Calu3 (cell line): Measurements from ENCODE around the gene SSX2IP. TPM values are rescaled to one million over a fixed set of nuclear protein-coding genes. Genes with fewer than 3 reads are reported as not detected.

ENCODE experiments used
- BruUV-seq: library from RNA; stranded (reverse); fragments of 400-500 nt; replicated peaks from 2 replicates; lab custom pipeline; 2021; lab: Mats Ljungman, UMichigan
- CTCF ChIA-PET: fragments of 300-600 bp; sonication (Branson Sonifier 250); formaldehyde crosslinking; loops from one replicate; lab custom pipeline; 2022; ENCODE audit warnings: antibody characterized with exemption; lab: Charles Lee
- DNase-seq: peaks from one replicate; pipeline ENCODE4 v3.0.0; 2022
- H3K27ac Mint-ChIP-seq: one replicate; pipeline ENCODE4 v1.8.0; 2022; ENCODE audit warnings: mixed read lengths; ENCODE audit not compliant: unreplicated experiment
- H3K27me3 Mint-ChIP-seq: one replicate; pipeline ENCODE4 v1.8.0; 2022; ENCODE audit warnings: mixed read lengths; ENCODE audit not compliant: unreplicated experiment
- H3K36me3 Mint-ChIP-seq: one replicate; pipeline ENCODE4 v1.8.0; 2022; ENCODE audit warnings: mild to moderate bottlenecking, moderate library complexity, mixed read lengths; ENCODE audit not compliant: insufficient read depth, unreplicated experiment
- H3K4me1 Mint-ChIP-seq: one replicate; pipeline ENCODE4 v1.8.0; 2022; ENCODE audit warnings: mild to moderate bottlenecking, low read depth, mixed read lengths; ENCODE audit not compliant: unreplicated experiment
- H3K4me3 Mint-ChIP-seq: one replicate; pipeline ENCODE4 v1.8.0; 2022; ENCODE audit warnings: mild to moderate bottlenecking, low read depth, moderate library complexity, mixed read lengths; ENCODE audit not compliant: unreplicated experiment
- H3K9me3 Mint-ChIP-seq: one replicate; pipeline ENCODE4 v1.8.0; 2022; ENCODE audit warnings: low read depth, mixed read lengths; ENCODE audit not compliant: unreplicated experiment
- intact Hi-C: fragments of 100-400 bp; cut with micrococcal nuclease; formaldehyde crosslinking; loops from one replicate; pipeline ENCODE4 v1.10.0; 2022; ENCODE audit not compliant: unreplicated experiment
- total RNA-seq: library from RNA; stranded (reverse); gene quantifications from 2 replicates; pipeline ENCODE4 v1.2.3, GENCODE V29; 2022
- TF ChIP-seq, protein P1 (sequence below): fragments of 200-600 bp; IDR thresholded peaks from one replicate; pipeline ENCODE4 v1.8.0; 2022; ENCODE audit warnings: antibody characterized with exemption; ENCODE audit not compliant: unreplicated experiment

The SSX2IP gene
- total RNA-seq, 1 experiment from 2014 or later: 28.0 TPM

DNA sequence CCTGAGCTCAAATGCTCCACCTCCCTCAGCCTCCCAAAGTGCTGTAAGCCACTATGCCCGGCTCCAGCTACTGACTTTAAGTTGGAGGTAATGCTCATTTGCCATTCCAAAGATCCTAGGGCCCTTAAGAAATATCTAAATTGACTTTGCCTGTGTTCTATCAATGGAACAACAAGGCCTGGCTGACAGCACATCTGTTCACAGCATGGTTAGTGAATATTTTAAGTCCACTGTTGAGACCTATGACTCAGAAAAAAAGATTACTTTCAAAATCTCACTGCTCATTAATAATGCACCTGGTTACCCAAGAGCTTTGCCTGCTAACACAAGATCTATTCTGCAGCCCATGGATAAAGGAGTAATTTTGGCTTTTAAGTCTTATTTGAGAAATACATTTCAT is 3.5 kb upstream of the SSX2IP start:
- no peak for DNase-seq
- Mint-ChIP-seq H3K27ac (no peak overlapping the region), H3K4me1 (peaks cover 32% of the 10 kb centered on the region), H3K9me3 (no peaks in the 10 kb centered on the region), H3K36me3 (peaks cover 25% of the 10 kb centered on the region), H3K27me3 (no peaks in the 10 kb centered on the region), H3K4me3 (no peak overlapping the region)
- CTCF ChIA-PET: no interaction called here
- BruUV-seq: no TSS peak
- intact Hi-C loops: no loop called here
- TF ChIP-seq, protein P1, sequence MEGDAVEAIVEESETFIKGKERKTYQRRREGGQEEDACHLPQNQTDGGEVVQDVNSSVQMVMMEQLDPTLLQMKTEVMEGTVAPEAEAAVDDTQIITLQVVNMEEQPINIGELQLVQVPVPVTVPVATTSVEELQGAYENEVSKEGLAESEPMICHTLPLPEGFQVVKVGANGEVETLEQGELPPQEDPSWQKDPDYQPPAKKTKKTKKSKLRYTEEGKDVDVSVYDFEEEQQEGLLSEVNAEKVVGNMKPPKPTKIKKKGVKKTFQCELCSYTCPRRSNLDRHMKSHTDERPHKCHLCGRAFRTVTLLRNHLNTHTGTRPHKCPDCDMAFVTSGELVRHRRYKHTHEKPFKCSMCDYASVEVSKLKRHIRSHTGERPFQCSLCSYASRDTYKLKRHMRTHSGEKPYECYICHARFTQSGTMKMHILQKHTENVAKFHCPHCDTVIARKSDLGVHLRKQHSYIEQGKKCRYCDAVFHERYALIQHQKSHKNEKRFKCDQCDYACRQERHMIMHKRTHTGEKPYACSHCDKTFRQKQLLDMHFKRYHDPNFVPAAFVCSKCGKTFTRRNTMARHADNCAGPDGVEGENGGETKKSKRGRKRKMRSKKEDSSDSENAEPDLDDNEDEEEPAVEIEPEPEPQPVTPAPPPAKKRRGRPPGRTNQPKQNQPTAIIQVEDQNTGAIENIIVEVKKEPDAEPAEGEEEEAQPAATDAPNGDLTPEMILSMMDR: no peak

DNA sequence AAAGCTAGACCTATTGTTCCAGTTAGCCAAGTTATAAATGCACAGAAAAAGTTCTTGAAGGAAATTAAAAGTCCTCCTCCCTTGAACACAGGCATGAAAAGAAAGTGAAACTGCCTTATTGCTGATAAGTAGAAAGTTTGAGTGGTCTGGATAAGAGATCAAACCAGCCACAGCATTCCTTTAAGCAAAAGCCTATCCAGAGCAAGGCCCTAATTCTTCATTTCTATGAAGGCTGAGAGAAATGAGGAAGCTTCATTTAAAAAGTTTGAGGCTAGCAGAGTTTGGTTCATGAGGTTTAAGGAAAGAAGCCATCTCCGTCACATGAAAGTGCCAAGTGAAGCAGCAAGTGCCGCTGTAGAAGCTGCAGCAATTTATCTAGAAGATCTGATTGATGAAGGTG is 2.7 kb upstream of the SSX2IP start:
- peaks cover 31% of the 10 kb centered on the region for H3K4me1 Mint-ChIP-seq
- TF ChIP-seq, protein P1: no peak
- no peak overlapping the region for H3K27ac Mint-ChIP-seq
- H3K27me3 Mint-ChIP-seq: no peaks in the 10 kb centered on the region
- CTCF ChIA-PET: interaction anchor here (0.6 kb wide), 1 partner anchor 633 kb away, joined by 9 read pairs; no protein-coding TSS in a partner anchor
- DNase-seq: no peak
- no TSS peak for BruUV-seq
- intact Hi-C loops: no loop called here
- no peak overlapping the region for H3K4me3 Mint-ChIP-seq
- H3K9me3 Mint-ChIP-seq: no peaks in the 10 kb centered on the region
- peaks cover 25% of the 10 kb centered on the region for H3K36me3 Mint-ChIP-seq

DNA sequence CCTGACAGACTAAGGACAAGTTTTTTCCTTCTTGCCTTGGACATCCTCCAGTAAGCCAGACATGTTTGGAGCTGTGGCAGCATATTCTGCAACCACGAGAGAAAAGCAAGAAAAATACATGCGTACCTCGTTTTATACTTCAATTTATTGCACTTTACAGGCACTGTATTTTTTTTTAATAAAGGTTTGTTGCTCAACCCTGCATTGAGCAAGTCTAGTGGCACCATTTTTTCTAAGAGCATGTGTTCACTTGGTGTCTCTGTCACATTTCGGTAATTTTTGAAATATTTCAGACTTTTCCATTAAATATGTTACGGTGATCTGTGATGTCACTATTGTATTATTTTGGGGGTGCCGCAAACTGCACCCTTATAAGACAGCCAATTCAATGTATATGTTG is 2.1 kb upstream of the SSX2IP start:
- Mint-ChIP-seq H3K4me1 (peaks cover 32% of the 10 kb centered on the region), H3K27me3 (no peaks in the 10 kb centered on the region), H3K4me3 (no peak overlapping the region), H3K36me3 (peaks cover 25% of the 10 kb centered on the region), H3K27ac (no peak overlapping the region), H3K9me3 (no peaks in the 10 kb centered on the region)
- TF ChIP-seq, protein P1: no peak
- CTCF ChIA-PET: no interaction called here
- intact Hi-C loops: no loop called here
- BruUV-seq: no TSS peak
- no peak for DNase-seq

DNA sequence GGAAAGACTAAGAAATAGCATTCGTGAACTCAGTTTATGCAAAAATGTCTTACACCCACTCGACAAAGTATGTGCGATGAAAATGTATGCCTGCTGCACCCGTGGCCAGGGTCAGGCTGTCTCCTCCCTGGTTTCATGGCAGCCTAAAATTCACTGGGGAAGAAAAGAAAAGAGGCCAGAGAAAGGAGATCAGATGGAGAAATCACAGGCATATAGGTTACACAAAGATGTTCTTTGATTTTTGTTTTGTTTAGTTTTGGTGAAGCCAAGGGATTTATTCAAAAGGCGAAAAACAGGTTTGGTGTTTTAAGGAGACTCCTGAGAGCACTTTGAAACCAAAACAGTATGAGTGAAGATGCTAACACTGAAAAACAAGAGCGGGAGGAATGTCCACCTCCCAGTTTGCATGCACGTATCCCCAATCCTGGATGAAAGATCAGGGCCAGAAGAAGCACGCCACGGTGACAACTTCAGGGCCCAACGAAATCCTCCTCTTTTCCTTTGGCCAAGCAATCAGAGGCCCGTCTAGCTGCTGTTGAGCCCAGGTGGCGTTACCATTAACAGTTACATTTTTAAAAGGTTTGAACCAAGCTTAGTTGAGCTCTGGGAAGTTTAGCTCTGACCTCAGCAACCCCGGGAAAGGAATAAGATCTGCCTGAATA is 992 bp upstream of the SSX2IP start:
- Mint-ChIP-seq H3K27me3 (no peaks in the 10 kb centered on the region), H3K9me3 (no peaks in the 10 kb centered on the region), H3K27ac (peak overlapping the region; percentile 87), H3K4me1 (peaks cover 41% of the 10 kb centered on the region), H3K36me3 (peaks cover 25% of the 10 kb centered on the region), H3K4me3 (peak overlapping the region; percentile 97)
- TF ChIP-seq, protein P1: no peak
- CTCF ChIA-PET: no interaction called here
- BruUV-seq: TSS peak; percentile 89
- intact Hi-C loops: no loop called here
- no peak for DNase-seq
